ENCODE data around the gene TUBD1. TPM values are rescaled to one million over a fixed set of nuclear protein-coding genes. Genes with fewer than 3 reads are reported as not detected.

Gene TUBD1
- total RNA-seq, 1 donor from 2014 or later, result 7.6 TPM

DNA sequence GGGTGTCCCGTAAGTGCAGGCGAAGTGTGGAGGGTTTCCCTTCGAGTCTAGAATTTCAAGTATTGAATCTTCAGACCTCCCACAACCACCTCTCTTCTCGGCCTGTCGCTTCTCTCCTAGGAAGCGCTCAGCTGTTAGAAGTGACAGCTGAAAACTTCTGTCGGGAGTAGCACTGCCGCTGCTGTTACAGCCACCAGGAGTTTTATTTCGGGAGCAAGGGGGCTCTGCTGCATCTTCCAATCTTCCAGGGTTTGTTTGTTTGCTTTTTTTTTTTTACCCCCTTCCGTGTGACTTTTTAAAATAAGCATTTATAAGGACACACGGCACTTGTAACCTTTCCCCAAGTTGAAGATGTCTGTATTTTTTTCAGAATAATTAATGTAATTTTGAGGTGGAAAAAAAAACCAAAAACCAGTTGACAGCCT, 945 bp upstream of the TUBD1 start:
- H3K27me3 ChIP-seq (ENCODE audit: control insufficient read depth, insufficient read depth, low read length), result no peaks in the 10 kb centered on the region
- FAIRE-seq (no peak), DNase-seq (ENCODE audit: low read depth) (peak; percentile 28)
- TF ChIP-seq, protein P1, sequence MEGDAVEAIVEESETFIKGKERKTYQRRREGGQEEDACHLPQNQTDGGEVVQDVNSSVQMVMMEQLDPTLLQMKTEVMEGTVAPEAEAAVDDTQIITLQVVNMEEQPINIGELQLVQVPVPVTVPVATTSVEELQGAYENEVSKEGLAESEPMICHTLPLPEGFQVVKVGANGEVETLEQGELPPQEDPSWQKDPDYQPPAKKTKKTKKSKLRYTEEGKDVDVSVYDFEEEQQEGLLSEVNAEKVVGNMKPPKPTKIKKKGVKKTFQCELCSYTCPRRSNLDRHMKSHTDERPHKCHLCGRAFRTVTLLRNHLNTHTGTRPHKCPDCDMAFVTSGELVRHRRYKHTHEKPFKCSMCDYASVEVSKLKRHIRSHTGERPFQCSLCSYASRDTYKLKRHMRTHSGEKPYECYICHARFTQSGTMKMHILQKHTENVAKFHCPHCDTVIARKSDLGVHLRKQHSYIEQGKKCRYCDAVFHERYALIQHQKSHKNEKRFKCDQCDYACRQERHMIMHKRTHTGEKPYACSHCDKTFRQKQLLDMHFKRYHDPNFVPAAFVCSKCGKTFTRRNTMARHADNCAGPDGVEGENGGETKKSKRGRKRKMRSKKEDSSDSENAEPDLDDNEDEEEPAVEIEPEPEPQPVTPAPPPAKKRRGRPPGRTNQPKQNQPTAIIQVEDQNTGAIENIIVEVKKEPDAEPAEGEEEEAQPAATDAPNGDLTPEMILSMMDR (IDR thresholded peaks at IDR 0.05; ENCODE audit: insufficient read depth, low read length, severe bottlenecking), result no peak
- no peaks in the 10 kb centered on the region for H3K36me3 ChIP-seq (ENCODE audit: control insufficient read depth, insufficient read depth, low read length)
- H3K4me3 ChIP-seq (ENCODE audit: low read depth, low read length), result peak overlapping the region; percentile 74

DNA sequence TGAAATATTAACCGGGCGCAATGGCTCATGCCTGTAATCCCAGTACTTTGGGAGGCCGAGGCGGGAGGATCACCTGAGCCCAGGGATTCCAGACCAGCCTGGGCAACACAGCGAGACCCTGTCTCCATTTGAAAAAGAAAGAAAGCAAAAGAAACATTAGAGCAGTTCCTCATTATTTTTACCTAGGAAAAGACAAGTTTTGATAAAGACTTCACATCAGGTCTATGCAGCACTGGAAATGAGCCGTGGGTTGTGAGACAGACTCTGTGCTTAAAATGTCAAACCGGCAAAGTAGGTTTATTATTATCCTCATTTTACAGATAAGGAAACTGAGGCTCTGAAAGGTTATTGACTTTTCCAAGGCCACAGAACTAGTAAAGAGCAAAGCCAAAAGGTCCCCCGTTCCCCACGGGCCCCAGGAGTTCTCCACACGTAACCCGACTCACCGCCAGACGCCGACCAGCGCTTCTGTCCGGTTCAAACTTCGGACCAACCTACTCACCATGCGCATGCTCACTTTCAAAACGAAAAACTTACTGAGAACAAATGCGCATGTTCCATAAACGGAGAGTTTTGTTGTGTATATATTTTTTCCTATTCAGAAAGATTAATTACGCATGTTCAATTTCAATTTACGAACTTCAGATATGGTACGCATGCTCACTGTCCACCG, 356 bp downstream of the TUBD1 start:
- FAIRE-seq (no peak), DNase-seq (ENCODE audit: low read depth) (no peak)
- Histone ChIP-seq H3K27me3 (ENCODE audit: control insufficient read depth, insufficient read depth, low read length) (no peaks in the 10 kb centered on the region), H3K36me3 (ENCODE audit: control insufficient read depth, insufficient read depth, low read length) (no peaks in the 10 kb centered on the region), H3K4me3 (ENCODE audit: low read depth, low read length) (peak overlapping the region; percentile 74)
- TF ChIP-seq, protein P1 (IDR thresholded peaks at IDR 0.05; ENCODE audit: insufficient read depth, low read length, severe bottlenecking), result no peak

DNA sequence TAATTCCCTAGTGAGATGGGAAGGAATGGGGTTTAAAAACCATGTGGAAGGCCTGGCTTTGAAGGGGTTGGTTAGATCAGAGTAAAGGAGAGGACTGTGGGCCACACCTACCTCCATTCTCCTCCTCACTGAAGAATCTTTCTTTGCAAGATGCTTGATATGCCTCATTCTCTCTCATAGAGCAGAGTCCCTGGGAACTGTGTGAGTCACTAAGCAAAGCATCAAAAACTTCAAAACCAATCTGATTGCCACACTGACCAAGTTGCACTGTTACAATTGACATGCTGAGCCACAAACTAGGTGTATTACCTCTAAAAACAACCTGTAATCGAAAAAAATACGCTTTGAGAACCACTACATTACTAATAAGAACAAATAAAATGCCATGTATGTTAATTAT, 2.0 kb downstream of the TUBD1 start:
- Histone ChIP-seq H3K36me3 (ENCODE audit: control insufficient read depth, insufficient read depth, low read length) (peaks cover 1% of the 10 kb centered on the region), H3K27me3 (ENCODE audit: control insufficient read depth, insufficient read depth, low read length) (no peaks in the 10 kb centered on the region), H3K4me3 (ENCODE audit: low read depth, low read length) (no peak overlapping the region)
- peak; percentile 59 for DNase-seq (ENCODE audit: low read depth)
- FAIRE-seq, result no peak
- TF ChIP-seq, protein P1 (IDR thresholded peaks at IDR 0.05; ENCODE audit: insufficient read depth, low read length, severe bottlenecking), result no peak

DNA sequence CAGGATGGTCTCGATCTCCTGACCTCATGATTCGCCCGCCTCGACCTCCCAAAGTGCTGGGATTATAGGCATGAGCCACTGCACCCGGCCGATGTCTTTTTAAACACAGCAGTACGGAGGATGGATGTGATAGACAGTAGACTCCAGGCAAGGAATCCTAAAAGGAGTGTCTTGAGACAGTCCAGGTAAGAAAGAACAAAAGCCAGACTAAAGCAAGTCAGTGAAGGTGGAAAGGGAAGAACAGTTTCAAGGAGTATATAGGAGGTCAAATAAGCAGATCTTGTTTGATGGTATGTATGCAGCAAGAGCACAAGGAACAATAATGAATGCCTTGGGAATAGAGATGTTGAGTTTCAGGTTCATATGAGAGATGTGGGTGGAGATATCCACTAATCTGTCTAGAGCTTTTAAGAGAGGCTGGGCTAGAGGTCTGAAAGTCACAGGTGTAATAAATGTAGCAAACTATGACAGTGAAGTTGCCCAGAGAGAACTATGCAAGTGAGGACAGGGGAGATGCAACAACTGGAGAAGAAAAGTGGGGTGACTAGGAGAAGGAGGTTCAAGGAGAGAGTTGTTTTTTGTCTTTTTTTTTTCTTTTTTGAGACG, 4.5 kb downstream of the TUBD1 start:
- FAIRE-seq (no peak), DNase-seq (ENCODE audit: low read depth) (no peak)
- no peaks in the 10 kb centered on the region for H3K27me3 ChIP-seq (ENCODE audit: control insufficient read depth, insufficient read depth, low read length)
- H3K4me3 ChIP-seq (ENCODE audit: low read depth, low read length), result no peak overlapping the region
- H3K36me3 ChIP-seq (ENCODE audit: control insufficient read depth, insufficient read depth, low read length), result peaks cover 1% of the 10 kb centered on the region
- TF ChIP-seq, protein P1 (IDR thresholded peaks at IDR 0.05; ENCODE audit: insufficient read depth, low read length, severe bottlenecking), result no peak

DNA sequence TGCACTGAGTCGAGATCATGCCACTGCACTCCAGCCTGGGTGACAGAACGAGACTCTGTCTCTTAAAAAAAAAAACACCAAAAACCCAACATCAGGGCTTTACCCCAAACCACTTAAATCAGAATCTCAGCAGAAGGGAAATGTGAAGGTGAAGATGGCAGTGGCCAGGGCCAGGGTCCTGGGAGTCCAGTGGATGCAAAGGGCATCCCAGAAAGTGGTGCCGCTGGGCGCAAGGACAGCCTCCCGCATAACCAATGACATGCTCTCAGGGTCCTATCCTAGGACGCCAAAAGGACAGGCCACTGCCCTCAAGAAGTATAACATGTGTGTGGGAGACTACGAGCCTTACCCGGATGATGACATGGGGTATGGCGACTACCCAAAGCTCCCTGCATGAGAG, 7.9 kb downstream of the TUBD1 start:
- Histone ChIP-seq H3K36me3 (ENCODE audit: control insufficient read depth, insufficient read depth, low read length) (peaks cover 1% of the 10 kb centered on the region), H3K27me3 (ENCODE audit: control insufficient read depth, insufficient read depth, low read length) (no peaks in the 10 kb centered on the region), H3K4me3 (ENCODE audit: low read depth, low read length) (no peak overlapping the region)
- FAIRE-seq (no peak), DNase-seq (ENCODE audit: low read depth) (no peak)
- TF ChIP-seq, protein P1 (IDR thresholded peaks at IDR 0.05; ENCODE audit: insufficient read depth, low read length, severe bottlenecking), result no peak

Data from bronchial epithelial cell (primary cell).